NT2/D1 (cell line): ENCODE measurements around the gene GTSE1.

Experiments
- SUZ12 ChIP-seq: IDR thresholded peaks from 2 replicates; pipeline ENCODE4 v1.6.1; 2011; ENCODE audit not compliant: insufficient read length, insufficient read depth; ENCODE audit errors: extremely low read depth
- YY1 ChIP-seq: IDR thresholded peaks from 2 replicates; pipeline ENCODE4 v1.6.1; 2011; ENCODE audit not compliant: insufficient read length, insufficient read depth
- ZNF274 ChIP-seq: IDR thresholded peaks from 2 replicates; pipeline ENCODE4 v1.6.1; 2011; ENCODE audit warnings: mild to moderate bottlenecking, low read depth, low read length

DNA sequence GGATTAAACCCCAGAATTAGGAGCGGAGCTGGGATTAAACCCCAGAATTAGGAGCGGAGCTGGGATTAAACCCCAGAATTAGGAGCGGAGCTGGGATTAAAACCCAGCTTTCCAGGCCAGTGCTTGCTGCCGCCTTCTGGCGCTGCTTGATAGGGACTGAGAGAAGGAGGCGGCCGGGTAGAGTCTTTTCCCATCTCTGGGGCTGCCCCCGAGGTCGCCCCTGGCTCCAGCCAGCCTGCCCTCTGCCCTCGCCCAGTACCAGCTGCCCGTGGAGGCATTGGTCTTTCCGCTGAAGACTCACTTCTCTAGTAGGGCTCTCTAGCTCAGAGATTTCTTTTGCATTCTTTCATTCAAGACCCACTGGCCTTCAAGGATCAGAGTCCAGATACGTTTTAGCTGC, 44.0 kb downstream of the GTSE1 start:
- no peak for TF ChIP-seq ZNF274
- no peak for TF ChIP-seq YY1
- TF ChIP-seq SUZ12: no peak
